ENCODE measurements around the gene FBRS. TPM values are rescaled to one million over a fixed set of nuclear protein-coding genes. Genes with fewer than 3 reads are reported as not detected.

Gene FBRS
- total and polyA plus RNA-seq, 2 of the 13 experiments (the other 11 are each of a cell fraction or from before 2014, with no cell fraction given): 13.7 to 16.2 TPM

GRCh38 chr16:30650369-30651123 lies 7.7 kb upstream of the FBRS start, which contains the start of gene PRR14 (continued):
- peak; percentile 65 for TF ChIP-seq MEIS1 (CRISPR knock-in tag; IDR thresholded peaks at IDR 0.05; ENCODE audit: borderline replicate concordance)
- TF ChIP-seq ZC3H4 (CRISPR knock-in tag; IDR thresholded peaks at IDR 0.05; ENCODE audit: borderline replicate concordance): no peak; the same call in 1 of the 2 replicates
- no peak for TF ChIP-seq ZBTB49 (CRISPR knock-in tag; IDR thresholded peaks at IDR 0.05; ENCODE audit: borderline replicate concordance)
- TF ChIP-seq ZNF710 (CRISPR knock-in tag; IDR thresholded peaks at IDR 0.05; ENCODE audit: borderline replicate concordance): 0 out of 2 replicates have a peak, but pooled peaks have one; percentile 43
- no peak; the same call in 1 of the 2 replicates for TF ChIP-seq BCL3 (CRISPR knock-in tag; IDR thresholded peaks at IDR 0.05)
- peak; percentile 79 for TF ChIP-seq MIXL1 (CRISPR knock-in tag; IDR thresholded peaks at IDR 0.05)
- TF ChIP-seq ZNF143 (CRISPR knock-in tag; IDR thresholded peaks at IDR 0.05): peak; percentile 80
- no peak for TF ChIP-seq BRF2 (CRISPR knock-in tag; IDR thresholded peaks at IDR 0.05)
- no peak; the same call in 1 of the 2 replicates for TF ChIP-seq ZNF615 (CRISPR knock-in tag; IDR thresholded peaks at IDR 0.05; ENCODE audit: borderline replicate concordance)
- TF ChIP-seq ZNF460 (CRISPR knock-in tag; IDR thresholded peaks at IDR 0.05; ENCODE audit: borderline replicate concordance): no peak
- peak; percentile 4; the same call in 1 of the 2 replicates for TF ChIP-seq HDAC1 (CRISPR knock-in tag; IDR thresholded peaks at IDR 0.05)
- TF ChIP-seq, protein P1, sequence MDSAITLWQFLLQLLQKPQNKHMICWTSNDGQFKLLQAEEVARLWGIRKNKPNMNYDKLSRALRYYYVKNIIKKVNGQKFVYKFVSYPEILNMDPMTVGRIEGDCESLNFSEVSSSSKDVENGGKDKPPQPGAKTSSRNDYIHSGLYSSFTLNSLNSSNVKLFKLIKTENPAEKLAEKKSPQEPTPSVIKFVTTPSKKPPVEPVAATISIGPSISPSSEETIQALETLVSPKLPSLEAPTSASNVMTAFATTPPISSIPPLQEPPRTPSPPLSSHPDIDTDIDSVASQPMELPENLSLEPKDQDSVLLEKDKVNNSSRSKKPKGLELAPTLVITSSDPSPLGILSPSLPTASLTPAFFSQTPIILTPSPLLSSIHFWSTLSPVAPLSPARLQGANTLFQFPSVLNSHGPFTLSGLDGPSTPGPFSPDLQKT (CRISPR knock-in tag; IDR thresholded peaks at IDR 0.05; ENCODE audit: borderline replicate concordance): no peak
- no peak for TF ChIP-seq ZNF333 (CRISPR knock-in tag; IDR thresholded peaks at IDR 0.05; ENCODE audit: borderline replicate concordance)
- no peak for TF ChIP-seq NR1H2 (CRISPR knock-in tag; IDR thresholded peaks at IDR 0.05; ENCODE audit: borderline replicate concordance, low read depth)
- TF ChIP-seq ZNF260 (CRISPR knock-in tag; IDR thresholded peaks at IDR 0.05; ENCODE audit: borderline replicate concordance, low read depth): no peak
- 0 out of 2 replicates have a peak, but pooled peaks have one; percentile 92 for TF ChIP-seq ZNF775 (CRISPR knock-in tag; IDR thresholded peaks at IDR 0.05; ENCODE audit: borderline replicate concordance)
- TF ChIP-seq, protein P2, sequence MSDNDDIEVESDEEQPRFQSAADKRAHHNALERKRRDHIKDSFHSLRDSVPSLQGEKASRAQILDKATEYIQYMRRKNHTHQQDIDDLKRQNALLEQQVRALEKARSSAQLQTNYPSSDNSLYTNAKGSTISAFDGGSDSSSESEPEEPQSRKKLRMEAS (IDR thresholded peaks at IDR 0.05): peak; percentile 75
- no peak; the same call in 1 of the 2 replicates for TF ChIP-seq PHF21A (CRISPR knock-in tag; IDR thresholded peaks at IDR 0.05)
